H9 (cell line): ENCODE measurements around the gene RASAL1. TPM values are rescaled to one million over a fixed set of nuclear protein-coding genes. Genes with fewer than 3 reads are reported as not detected.

ENCODE experiments used
- DNase-seq: peaks from one replicate; pipeline ENCODE4 v3.0.0-alpha.2; 2017
- H2AFZ ChIP-seq: one replicate; pipeline ENCODE4 v1.6.1; 2013; ENCODE audit warnings: mild to moderate bottlenecking, low read length, control low read depth, moderate library complexity
- H2AK5ac ChIP-seq: 2 replicates; pipeline ENCODE4 v1.6.1; 2013; ENCODE audit warnings: low read length, control low read depth, mixed read lengths; ENCODE audit not compliant: insufficient read length
- H2BK120ac ChIP-seq: one replicate; pipeline ENCODE4 v1.6.1; 2013; ENCODE audit warnings: low read depth, mild to moderate bottlenecking, low read length, control low read depth, inconsistent platforms; ENCODE audit not compliant: poor library complexity, severe bottlenecking
- H2BK12ac ChIP-seq: 2 replicates; pipeline ENCODE4 v1.6.1; 2013; ENCODE audit warnings: low read length, control low read depth, mixed read lengths, low read depth; ENCODE audit not compliant: insufficient read length
- H2BK15ac ChIP-seq: 2 replicates; pipeline ENCODE4 v1.6.1; 2013; ENCODE audit warnings: low read depth, low read length, control low read depth
- H2BK20ac ChIP-seq: one replicate; pipeline ENCODE4 v1.6.1; 2013; ENCODE audit warnings: low read depth, mild to moderate bottlenecking, low read length, control low read depth, inconsistent platforms; ENCODE audit not compliant: poor library complexity, severe bottlenecking
- H2BK5ac ChIP-seq: 2 replicates; pipeline ENCODE4 v1.6.1; 2013; ENCODE audit warnings: low read length, control low read depth, mixed read lengths; ENCODE audit not compliant: insufficient read length
- H3K14ac ChIP-seq: 2 replicates; pipeline ENCODE4 v1.6.1; 2013; ENCODE audit warnings: low read length, control low read depth; ENCODE audit not compliant: insufficient read depth
- H3K18ac ChIP-seq: 2 replicates; pipeline ENCODE4 v1.6.1; 2013; ENCODE audit warnings: low read depth, mild to moderate bottlenecking, mixed read lengths, low read length, control low read depth; ENCODE audit not compliant: insufficient read length
- H3K23ac ChIP-seq: 2 replicates; pipeline ENCODE4 v1.6.1; 2013; ENCODE audit warnings: low read length, control low read depth, mixed read lengths, low read depth; ENCODE audit not compliant: insufficient read length
- H3K23me2 ChIP-seq: 2 replicates; pipeline ENCODE4 v1.6.1; 2013; ENCODE audit warnings: low read depth, mild to moderate bottlenecking, mixed read lengths, low read length, control low read depth; ENCODE audit not compliant: insufficient read length, poor library complexity, severe bottlenecking
- H3K27ac ChIP-seq: 2 replicates; pipeline ENCODE4 v1.5.1; 2013; ENCODE audit warnings: low read length, control low read depth, mixed read lengths, low read depth; ENCODE audit not compliant: insufficient read length
- H3K27me3 ChIP-seq: 2 replicates; pipeline ENCODE4 v1.6.1; 2013; ENCODE audit warnings: low read length, control low read depth, inconsistent platforms; ENCODE audit not compliant: insufficient read depth
- H3K4ac ChIP-seq: 2 replicates; pipeline ENCODE4 v1.6.1; 2013; ENCODE audit warnings: low read depth, mild to moderate bottlenecking, control low read depth, inconsistent platforms, low read length, moderate library complexity
- H3K4me1 ChIP-seq: 2 replicates; pipeline ENCODE4 v1.6.1; 2013; ENCODE audit warnings: low read length, control low read depth, inconsistent platforms; ENCODE audit not compliant: insufficient read depth
- H3K4me2 ChIP-seq: 2 replicates; pipeline ENCODE4 v1.6.1; 2013; ENCODE audit warnings: low read length, control low read depth, mixed read lengths; ENCODE audit not compliant: insufficient read length, insufficient read depth
- H3K56ac ChIP-seq: 2 replicates; pipeline ENCODE4 v1.6.1; 2013; ENCODE audit warnings: low read depth, mild to moderate bottlenecking, mixed read lengths, low read length, control low read depth; ENCODE audit not compliant: insufficient read length
- H3K79me1 ChIP-seq: 2 replicates; pipeline ENCODE4 v1.6.1; 2013; ENCODE audit warnings: low read depth, mild to moderate bottlenecking, moderate library complexity, low read length, control low read depth, inconsistent platforms; ENCODE audit not compliant: insufficient read depth, poor library complexity, severe bottlenecking
- H3K79me2 ChIP-seq: 2 replicates; pipeline ENCODE4 v1.6.1; 2013; ENCODE audit warnings: low read length, control low read depth, inconsistent platforms; ENCODE audit not compliant: insufficient read depth
- H3K9ac ChIP-seq: 2 replicates; pipeline ENCODE4 v1.6.1; 2013; ENCODE audit warnings: low read length, control low read depth, mixed read lengths; ENCODE audit not compliant: insufficient read length; ENCODE audit errors: extremely low read depth
- H3K9me3 ChIP-seq: one replicate; pipeline ENCODE4 v1.6.1; 2013; ENCODE audit warnings: low read depth, low read length, inconsistent platforms; ENCODE audit not compliant: control insufficient read depth
- H3T11ph ChIP-seq: one replicate; pipeline ENCODE4 v1.6.1; 2013; ENCODE audit warnings: mild to moderate bottlenecking, low read length, control low read depth, inconsistent platforms
- H4K20me1 ChIP-seq: one replicate; pipeline ENCODE4 v1.6.1; 2013; ENCODE audit not compliant: control insufficient read depth, insufficient read length, insufficient read depth
- H4K5ac ChIP-seq: 2 replicates; pipeline ENCODE4 v1.6.1; 2013; ENCODE audit warnings: low read depth, mild to moderate bottlenecking, mixed read lengths, low read length, control low read depth; ENCODE audit not compliant: insufficient read length
- H4K8ac ChIP-seq: replicated peaks from 2 replicates; pipeline ENCODE4 v1.6.1; 2013; ENCODE audit warnings: low read length, control low read depth, mixed read lengths, low read depth; ENCODE audit not compliant: insufficient read length
- H4K91ac ChIP-seq: 2 replicates; pipeline ENCODE4 v1.6.1; 2013; ENCODE audit warnings: low read depth, mild to moderate bottlenecking, moderate library complexity, mixed read lengths, low read length, control low read depth; ENCODE audit not compliant: insufficient read length
- H3K27ac Mint-ChIP-seq, 3 experiments: 2 replicates in 2 of 3; 3 replicates in 1 of 3; pipeline ENCODE4 v1.8.0; 2020 to 2021; ENCODE audit warnings: mixed read lengths in 3 of 3, mild to moderate bottlenecking in 1 of 3, moderate library complexity in 1 of 3
- H3K27me3 Mint-ChIP-seq: 2 replicates; pipeline ENCODE4 v1.8.0; 2021; ENCODE audit warnings: low read depth, mild to moderate bottlenecking, moderate library complexity, mixed read lengths
- H3K36me3 Mint-ChIP-seq, 3 experiments: 2 replicates in 2 of 3; 3 replicates in 1 of 3; pipeline ENCODE4 v1.8.0; 2020 to 2021; ENCODE audit warnings: low read depth in 3 of 3, mixed read lengths in 3 of 3; ENCODE audit not compliant: insufficient read depth in 1 of 3
- H3K4me1 Mint-ChIP-seq, 2 experiments: 2 replicates each; pipeline ENCODE4 v1.8.0; 2020; ENCODE audit warnings: mixed read lengths in 2 of 2
- H3K4me3 Mint-ChIP-seq, 2 experiments: 2 replicates in 1 of 2; 3 replicates in 1 of 2; pipeline ENCODE4 v1.8.0; 2020 to 2021; ENCODE audit warnings: mild to moderate bottlenecking in 2 of 2, mixed read lengths in 2 of 2, moderate library complexity in 1 of 2
- H3K9me3 Mint-ChIP-seq, 2 experiments: 2 replicates in 1 of 2; 3 replicates in 1 of 2; pipeline ENCODE4 v1.8.0; 2020; ENCODE audit warnings: mild to moderate bottlenecking in 2 of 2, mixed read lengths in 2 of 2, moderate library complexity in 1 of 2
- WGBS: extraction: QIAGEN DNeasy Blood & Tissue Kit; methylation state at CpG from one replicate; pipeline ENCODE4 v1.1.7; 2013; ENCODE audit warnings: missing lambda C conversion rate, low lambda C conversion rate, mixed read lengths; ENCODE audit not compliant: insufficient read length; ENCODE audit errors: extremely low coverage; 5-methylcytosine and 5-hydroxymethylcytosine counted together
- total RNA-seq: library from RNA; stranded (reverse); gene quantifications from 2 replicates; pipeline ENCODE4 v1.2.1, GENCODE V29; 2021
- TF ChIP-seq, protein P1 (sequence below): fragments of 200-600 bp; sonication (generic); conservative IDR thresholded peaks from 3 replicates; pipeline ENCODE4 v1.8.0; 2021; ENCODE audit warnings: antibody characterized with exemption, mild to moderate bottlenecking

Gene RASAL1
- total RNA-seq, 1 experiment from 2014 or later = 2.3 TPM

DNA sequence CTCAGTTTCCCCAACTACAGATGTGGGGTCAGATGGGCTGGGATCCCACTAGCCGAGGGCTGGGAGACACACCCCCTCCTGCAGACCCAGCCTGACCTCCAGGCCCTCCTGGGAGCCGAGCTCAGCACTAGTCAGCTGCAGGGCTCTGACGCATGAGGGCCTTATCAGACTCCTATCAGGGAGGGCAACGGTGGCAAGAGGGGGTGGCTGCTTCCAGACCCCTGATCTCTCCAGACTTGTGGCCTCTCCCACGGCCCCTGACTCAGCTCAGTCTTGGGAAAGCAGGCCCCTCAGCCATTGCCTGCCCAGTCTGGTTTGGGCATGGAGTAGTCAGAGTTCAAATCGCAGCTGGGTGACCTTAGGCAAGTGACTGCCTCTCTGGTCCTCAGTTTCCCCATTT is 2.5 kb downstream of the RASAL1 start:
- Histone ChIP-seq H2AFZ (no peak overlapping the region), H3K14ac (no peak overlapping the region), H3K23ac (no peak overlapping the region), H4K8ac (no peak overlapping the region), H3K4me1 (no peaks in the 10 kb centered on the region), H2BK12ac (no peak overlapping the region), H3K27me3 (no peaks in the 10 kb centered on the region), H4K5ac (no peak overlapping the region), H2AK5ac (no peak overlapping the region), H3K27ac (no peak overlapping the region), H3K9ac (no peak overlapping the region), H3K4ac (no peak overlapping the region), H2BK120ac (no peak overlapping the region), H3K9me3 (no peaks in the 10 kb centered on the region), H3K79me2 (no peaks in the 10 kb centered on the region), H3T11ph (no peak overlapping the region), H4K20me1 (no peaks in the 10 kb centered on the region), H4K91ac (no peak overlapping the region), H3K23me2 (peaks cover 12% of the 10 kb centered on the region), H2BK15ac (no peak overlapping the region), H2BK5ac (no peak overlapping the region), H3K4me2 (no peak overlapping the region), H3K18ac (no peak overlapping the region), H3K56ac (no peak overlapping the region), H2BK20ac (no peak overlapping the region), H3K79me1 (no peaks in the 10 kb centered on the region)
- WGBS = no CpG with 5 or more reads among the region's 6 CpGs
- no peak for DNase-seq
- Mint-ChIP-seq H3K4me1 (peaks cover 12 to 20% of the 10 kb centered on the region in 2 experiments), H3K27me3 (peaks cover 39% of the 10 kb centered on the region), H3K36me3 (no peaks in the 10 kb centered on the region), H3K9me3 (peaks cover 0 to 2% of the 10 kb centered on the region in 2 experiments; a peak in 2 of 5 replicates), H3K27ac (no peak overlapping the region), H3K4me3 (0 out of 5 replicates have a peak overlapping the region, but pooled peaks of 1 of the 2 experiments have one; percentile 15)
- TF ChIP-seq, protein P1, sequence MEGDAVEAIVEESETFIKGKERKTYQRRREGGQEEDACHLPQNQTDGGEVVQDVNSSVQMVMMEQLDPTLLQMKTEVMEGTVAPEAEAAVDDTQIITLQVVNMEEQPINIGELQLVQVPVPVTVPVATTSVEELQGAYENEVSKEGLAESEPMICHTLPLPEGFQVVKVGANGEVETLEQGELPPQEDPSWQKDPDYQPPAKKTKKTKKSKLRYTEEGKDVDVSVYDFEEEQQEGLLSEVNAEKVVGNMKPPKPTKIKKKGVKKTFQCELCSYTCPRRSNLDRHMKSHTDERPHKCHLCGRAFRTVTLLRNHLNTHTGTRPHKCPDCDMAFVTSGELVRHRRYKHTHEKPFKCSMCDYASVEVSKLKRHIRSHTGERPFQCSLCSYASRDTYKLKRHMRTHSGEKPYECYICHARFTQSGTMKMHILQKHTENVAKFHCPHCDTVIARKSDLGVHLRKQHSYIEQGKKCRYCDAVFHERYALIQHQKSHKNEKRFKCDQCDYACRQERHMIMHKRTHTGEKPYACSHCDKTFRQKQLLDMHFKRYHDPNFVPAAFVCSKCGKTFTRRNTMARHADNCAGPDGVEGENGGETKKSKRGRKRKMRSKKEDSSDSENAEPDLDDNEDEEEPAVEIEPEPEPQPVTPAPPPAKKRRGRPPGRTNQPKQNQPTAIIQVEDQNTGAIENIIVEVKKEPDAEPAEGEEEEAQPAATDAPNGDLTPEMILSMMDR = no peak
